Astrocyte of the hippocampus (primary cell): ENCODE measurements around the gene FTCD.
A peak's percentile ranks its signal among the peaks of the same experiment; 100 is the strongest.
"Not testable (repeated sequence)": the region's sequence is repeated elsewhere in the genome, so short reads cannot be mapped to it uniquely, and the experiment has no call there.

ENCODE experiments used
- DNase-seq: peaks from one replicate; pipeline ENCODE4 v3.0.0; 2011; ENCODE audit warnings: low read depth, low spot score

Gene FTCD

DNA sequence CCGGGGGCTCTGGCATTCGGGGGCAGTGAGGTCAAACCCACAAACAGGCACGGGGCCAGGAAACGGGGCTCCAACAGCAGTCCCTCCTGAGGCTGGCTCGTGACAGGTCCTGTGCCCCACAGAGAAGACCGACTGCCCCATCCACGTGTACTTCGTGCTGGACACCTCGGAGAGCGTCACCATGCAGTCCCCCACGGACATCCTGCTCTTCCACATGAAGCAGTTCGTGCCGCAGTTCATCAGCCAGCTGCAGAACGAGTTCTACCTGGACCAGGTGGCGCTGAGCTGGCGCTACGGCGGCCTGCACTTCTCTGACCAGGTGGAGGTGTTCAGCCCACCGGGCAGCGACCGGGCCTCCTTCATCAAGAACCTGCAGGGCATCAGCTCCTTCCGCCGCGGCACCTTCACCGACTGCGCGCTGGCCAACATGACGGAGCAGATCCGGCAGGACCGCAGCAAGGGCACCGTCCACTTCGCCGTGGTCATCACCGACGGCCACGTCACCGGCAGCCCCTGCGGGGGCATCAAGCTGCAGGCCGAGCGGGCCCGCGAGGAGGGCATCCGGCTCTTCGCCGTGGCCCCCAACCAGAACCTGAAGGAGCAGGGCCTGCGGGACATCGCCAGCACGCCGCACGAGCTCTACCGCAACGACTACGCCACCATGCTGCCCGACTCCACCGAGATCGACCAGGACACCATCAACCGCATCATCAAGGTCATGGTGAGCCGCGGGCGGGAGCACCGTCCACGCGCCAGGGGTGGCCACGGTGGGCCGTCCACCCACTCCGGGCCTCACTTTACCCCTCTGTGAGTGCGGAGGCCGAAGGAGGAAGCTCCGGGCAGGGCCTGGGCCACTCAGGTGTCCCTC is 43.3 kb downstream of the FTCD start:
- DNase-seq, result no peak

GRCh38 chr21:46111193-46111571 is 44.2 kb downstream of the FTCD start:
- no peak for DNase-seq

DNA sequence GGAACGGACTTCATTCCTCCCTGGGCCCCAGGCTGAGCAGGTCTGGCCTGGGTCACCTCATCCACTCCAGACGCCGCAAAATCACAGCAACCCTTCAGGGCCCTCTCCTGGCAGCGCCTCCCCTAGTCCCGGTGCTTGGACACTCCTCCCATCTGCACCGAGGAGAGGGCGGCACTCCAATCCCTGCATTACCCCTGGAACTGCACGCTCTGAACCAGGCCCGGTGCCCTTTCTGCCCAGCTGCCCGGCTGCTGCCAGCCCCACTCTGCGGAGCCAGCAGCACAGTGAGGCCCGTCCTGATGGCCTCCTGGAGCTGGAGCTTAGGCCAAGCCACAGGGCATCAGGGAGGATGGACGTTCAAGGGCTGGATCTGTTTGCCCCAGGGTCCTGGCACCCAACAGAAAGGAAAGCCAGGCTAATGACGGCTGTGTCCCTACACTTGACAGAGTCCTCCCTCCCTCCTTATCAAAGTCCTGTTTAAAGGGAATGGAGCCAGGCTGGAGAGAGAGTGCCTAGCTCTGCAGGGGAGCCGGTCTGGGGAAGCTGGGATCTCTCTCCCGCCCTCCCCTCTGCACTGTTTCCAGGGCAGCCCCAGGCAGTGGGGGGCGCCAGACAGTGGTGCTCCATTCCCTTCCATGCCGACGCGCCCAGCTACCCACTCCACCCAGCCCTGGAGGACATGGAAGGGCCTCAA is 44.7 kb downstream of the FTCD start:
- DNase-seq, result no peak

DNA sequence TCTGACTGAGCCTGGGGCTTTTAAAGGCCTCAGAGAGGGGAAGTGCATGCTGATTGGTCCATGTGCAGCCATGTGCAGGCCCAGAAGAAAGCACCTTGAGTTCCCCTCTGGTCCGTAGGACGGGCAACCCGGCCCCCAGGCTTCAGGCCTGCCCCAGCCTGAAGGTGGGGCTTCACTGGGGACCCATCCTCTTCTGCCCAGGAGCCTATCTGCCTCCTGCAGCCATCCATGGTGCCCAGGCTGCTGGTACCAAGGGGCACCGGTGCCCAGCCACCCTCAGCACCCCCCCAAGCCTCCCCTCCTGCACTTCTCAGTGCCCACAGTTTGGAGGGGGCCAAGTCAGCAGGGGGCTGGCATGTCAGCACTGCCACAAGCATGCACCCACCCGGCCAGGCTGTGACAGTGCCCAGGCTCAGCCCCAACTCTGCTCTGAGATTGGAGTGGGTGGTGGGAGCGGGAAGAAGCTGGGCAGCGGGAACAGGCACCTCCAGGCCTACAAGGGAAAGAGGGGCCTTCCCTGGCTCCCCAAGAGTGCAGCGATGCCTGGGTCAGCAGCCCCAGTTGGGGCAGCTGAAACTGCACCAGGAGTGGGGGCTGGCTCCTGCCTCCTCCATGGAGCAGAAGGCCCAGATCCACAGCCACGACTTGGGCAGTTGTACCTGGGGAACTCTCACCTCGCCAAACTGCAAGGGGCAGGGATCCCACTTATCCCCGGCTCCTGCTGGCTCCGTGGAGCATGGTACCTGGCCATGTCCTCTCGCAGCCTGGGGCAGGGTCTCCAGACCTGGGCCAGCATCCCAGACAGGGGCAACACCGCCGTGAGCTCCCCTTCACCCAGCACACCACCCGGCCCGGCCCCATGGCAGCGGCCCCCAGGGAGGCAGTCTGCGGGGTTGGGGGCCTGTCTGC is 45.8 kb downstream of the FTCD start:
- DNase-seq, result no peak

DNA sequence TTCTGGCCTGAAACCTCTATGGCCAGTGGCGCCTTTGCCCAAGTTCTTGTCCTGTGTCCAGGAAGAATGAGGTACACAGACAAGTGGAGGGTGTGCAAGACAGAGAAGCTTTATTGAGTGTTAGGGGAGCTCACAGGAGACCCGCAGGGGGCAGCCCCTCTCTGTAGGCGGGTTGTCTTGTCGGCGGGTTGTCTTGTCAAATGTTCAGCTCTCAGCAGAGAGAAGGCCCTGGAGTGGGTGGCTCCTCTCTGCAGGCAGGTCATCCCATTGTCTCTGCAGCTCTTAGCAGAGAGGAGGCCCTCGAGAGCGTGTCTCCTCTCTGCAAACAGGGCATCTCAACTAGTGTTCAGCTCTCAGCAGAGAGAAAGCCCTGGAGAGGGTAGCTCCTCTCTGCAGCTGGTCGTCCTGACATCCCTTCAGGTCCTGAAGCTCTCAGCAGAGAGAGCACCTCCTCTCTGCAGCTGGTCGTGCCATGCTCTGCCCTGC is 46.5 kb downstream of the FTCD start:
- no peak for DNase-seq

GRCh38 chr21:46107376-46107775 is 48.0 kb downstream of the FTCD start:
- not testable (repeated sequence) for DNase-seq

GRCh38 chr21:46104104-46104503 is 51.3 kb downstream of the FTCD start:
- no peak for DNase-seq

DNA sequence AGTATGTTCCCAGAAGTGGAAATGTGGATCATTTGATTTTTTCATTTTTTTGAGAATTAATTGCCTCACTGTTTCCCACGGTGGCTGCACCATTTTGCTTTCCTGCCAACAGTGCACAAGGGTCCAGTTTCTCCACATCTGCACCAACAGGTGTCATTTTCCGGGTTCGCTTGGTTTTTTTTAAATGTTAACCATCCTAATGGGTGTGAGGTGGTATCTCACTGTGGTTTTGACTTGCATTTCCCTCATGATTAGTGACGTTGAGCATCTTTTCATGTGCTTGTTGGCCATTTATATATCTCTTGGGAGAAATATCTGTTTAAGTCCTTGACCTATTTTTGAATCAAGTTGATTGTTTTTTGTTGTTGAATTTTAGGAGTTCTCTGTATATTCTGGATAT is 54.5 kb downstream of the FTCD start:
- DNase-seq, result no peak

- peak; percentile 39 for DNase-seq
These were observed 55.0 kb downstream of the FTCD start for GRCh38 chr21:46100426-46100825.

GRCh38 chr21:46100020-46100419 is 55.4 kb downstream of the FTCD start:
- DNase-seq, result no peak

- DNase-seq, result peak; percentile 42
These were observed 55.9 kb downstream of the FTCD start for GRCh38 chr21:46099476-46099875.

DNA sequence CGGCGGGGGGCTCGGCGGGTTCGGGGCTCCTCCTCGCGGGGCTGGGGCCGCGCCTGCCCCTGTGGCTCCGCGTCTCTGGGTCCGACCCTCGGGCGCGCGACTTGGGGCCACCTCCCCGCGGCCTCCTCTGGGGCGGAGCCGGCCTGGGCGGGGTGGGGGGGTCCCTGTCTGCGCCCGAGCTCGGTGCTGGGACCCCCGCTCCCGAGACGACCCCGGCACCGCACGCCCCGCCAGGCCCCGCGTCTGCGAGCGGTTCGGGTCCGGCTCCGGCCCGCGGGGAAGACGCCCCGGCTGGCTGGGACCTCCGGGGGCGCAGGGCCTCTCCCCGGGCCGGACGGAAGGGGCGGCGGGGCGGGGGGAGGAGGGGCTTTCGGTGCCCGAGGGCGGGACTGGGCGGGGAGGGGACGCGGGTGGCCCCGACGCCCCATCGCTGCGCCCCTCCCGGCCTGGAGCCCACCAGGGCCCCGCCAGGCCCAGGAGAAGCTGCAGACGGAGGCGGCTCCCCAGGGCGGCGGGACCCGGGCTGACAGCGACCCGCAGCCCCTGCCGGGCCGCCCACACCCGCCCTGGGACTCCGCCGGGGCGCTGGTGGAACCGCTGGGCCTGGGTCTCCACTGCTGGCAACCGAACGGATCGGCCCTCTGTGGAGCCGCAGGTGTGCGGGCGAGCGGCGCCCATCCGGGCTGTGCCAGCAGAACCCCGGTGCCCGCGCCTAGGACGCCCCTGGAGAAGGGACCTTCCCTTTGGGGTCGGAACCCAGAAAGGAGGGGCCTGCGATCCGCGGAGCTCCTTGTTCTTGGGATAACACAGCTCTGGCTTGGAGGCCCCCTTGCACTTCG is 56.9 kb downstream of the FTCD start:
- DNase-seq, result peak; percentile 54

DNA sequence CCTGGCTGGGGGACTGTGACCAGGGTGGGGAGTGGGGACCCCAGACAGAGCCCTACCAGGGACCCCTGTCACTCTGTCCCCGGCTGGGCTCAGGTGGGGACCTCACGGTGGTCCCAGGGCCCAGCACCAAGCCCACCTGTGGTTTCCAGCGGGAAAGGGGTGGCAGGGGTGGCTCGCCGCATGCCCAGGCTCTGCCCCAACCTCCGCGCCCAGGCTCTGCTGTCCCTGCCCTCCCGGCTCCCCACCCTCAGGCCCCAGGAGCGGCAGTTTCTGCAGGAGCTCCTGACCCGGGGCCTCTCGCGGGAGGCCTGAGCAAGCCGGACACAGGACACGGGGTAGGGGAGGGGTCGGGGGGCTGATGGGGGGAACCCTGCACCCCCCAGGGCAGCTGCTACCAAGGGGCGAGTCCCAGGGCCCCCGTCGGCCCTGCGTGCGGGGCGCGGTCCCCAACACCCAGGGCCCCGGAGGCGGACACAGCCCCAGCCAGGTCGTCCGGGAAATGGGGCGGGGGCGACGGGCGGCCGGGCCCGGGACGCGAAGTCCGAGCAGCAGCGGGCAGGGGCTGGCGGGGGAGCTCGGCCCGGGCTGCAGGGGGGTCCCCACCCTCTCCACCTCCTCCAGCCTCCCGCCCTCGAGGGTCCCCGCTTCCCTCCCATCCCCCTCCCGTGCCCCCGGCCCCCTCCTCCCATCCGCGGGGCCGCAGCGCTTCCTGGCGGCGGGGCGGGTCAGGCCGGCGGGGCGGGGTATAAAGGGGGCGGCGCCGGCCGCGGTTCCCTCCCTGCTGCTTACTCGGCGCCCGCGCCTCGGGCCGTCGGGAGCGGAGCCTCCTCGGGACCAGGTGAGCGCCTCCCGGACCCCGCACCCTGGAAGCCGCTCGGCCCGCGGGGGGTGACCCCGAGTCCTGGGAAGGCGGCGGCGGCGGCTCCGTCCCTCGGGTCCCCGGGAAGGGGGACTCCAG is 57.8 kb downstream of the FTCD start, which contains the start of gene COL6A2:
Gene COL6A2 (plus strand): TSS at position 777 of the 958 bp plus-strand sequence.
- DNase-seq, result peak; percentile 89

GRCh38 chr21:46096596-46097335 is 58.6 kb downstream of the FTCD start:
- DNase-seq, result no peak

DNA sequence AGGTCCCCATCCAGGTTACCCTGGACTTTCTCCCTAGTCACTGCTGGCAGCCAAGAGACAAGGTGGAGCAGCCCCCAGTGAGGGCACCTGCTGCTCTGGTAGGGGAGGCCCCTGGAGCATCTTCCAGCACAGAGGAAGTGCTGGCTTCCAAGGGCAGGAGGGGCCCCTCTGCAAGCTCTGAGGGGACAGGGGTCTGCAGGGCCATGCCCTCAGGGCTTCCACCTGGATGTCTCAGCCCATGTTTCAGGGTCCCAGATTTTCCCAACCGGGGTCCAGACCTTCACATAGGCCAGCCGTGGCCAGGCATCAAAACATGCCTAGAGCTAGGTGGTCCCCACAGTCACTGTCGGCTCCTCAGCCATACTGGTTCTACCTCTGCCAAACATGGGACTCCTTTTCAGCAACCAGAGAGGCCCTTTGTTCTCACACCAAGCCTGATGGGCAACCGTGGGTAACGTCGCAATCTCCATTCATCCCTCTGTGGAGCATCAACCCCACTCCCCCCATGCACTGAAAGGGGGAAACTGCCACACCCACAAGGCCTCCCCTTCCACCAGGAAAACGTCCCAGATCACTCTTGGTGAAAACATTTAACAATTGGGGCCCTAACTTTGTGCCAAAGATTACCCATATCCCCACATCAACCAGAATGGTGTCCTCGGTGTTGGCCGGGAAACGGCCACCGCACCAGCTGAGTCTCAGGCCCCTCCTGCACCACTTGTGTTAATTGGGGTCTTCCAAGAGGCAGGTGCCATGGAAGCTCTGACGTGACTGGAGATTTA is 59.4 kb downstream of the FTCD start:
- no peak for DNase-seq

DNA sequence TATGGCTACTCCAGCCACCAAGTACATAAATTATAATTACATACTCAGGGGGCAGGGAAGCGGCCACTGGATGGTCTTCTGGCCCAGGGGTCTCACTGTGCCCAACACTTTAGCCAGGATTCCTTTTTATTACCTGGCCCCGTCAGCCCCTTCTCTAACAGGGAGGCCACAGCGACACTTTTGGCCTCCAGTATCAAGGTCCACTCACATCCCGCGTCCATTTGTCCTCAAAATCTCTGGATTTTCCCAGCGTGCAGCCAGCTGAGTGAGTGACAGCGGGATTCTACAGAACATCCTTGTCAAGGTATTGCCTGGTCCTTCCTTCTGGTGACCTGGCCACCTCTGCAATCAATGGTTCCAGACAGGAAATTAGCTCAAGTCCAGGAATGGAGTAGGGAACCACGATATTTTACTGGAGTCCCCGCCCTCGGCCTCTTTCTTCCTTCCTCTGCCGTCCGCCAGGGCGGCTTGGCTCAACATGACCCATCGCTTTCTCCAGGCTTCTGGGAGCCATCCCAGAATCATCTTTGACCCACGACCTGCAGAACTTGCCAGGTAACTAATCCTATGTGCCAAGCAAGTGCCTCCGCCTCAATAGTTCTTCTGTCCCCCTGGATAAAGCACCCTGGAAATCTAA is 60.2 kb downstream of the FTCD start:
- DNase-seq, result no peak

DNA sequence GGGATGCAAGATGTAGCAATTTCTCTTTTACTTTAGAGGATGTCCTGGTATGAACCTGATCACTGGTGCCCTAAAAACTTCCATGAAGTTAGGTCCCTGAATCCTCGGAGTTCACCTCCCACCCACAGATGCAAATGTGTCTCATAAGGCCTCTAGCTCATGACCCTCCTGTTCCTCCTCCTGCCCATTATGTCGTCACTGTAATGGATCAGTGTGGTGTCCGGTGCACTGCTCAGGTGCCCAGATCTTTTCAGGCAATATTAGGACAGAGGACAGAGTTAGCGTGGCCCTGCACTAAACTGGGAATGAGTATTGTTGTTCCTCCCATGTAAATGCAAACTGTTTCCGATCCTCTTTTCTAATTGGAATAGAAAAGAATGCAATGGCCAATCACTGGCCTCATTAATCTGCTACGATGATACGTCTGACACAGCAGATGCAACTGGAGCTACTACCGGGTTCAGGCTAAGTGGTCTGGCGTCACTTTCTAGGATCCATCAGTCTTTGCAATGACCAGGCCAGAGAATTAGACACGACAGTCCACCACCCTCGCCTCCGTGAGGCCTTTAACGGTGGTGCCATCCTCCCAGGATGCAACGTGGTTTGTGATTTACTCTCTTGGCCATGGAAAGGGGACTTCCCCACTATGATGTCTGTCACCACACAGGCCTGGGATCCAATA is 60.8 kb downstream of the FTCD start:
- DNase-seq, result no peak
